ENCODE results near the gene PLXNB1.

Gene PLXNB1

DNA sequence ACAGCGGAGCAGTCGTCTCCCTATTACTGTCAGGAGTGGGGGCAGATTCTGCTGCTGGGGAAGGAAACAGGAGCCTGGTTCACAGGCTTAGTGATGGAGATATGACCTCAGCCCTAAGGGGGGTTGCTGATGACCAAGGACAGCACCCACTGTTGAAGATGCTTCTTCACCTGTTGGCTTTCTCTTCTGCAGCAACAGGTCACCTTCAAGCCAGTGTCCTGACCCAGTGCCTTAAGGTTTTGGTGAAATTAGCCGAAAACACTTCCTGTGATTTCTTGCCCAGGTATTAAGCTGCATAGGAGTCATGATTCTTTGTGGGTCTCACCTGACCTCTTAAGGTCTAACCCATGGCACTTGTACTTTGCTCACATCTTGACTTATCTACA is 30.6 kb upstream of the PLXNB1 start:
- no peak overlapping the region for H3K9ac ChIP-seq (ENCODE audit: low read length)
- H3K27me3 ChIP-seq (ENCODE audit: control insufficient read depth, insufficient read depth, low read length), result no peaks in the 10 kb centered on the region
- no peak overlapping the region for H3K4me3 ChIP-seq (ENCODE audit: low read length)
- peaks cover 45% of the 10 kb centered on the region for H3K36me3 ChIP-seq (ENCODE audit: control insufficient read depth, low read depth, low read length)
- H3K9me3 ChIP-seq (ENCODE audit: control insufficient read depth, low read depth, low read length), result no peaks in the 10 kb centered on the region
- H3K4me1 ChIP-seq (ENCODE audit: control insufficient read depth, low read depth, low read length), result peaks cover 3% of the 10 kb centered on the region
- no peak overlapping the region for H3K27ac ChIP-seq (ENCODE audit: low read length)

DNA sequence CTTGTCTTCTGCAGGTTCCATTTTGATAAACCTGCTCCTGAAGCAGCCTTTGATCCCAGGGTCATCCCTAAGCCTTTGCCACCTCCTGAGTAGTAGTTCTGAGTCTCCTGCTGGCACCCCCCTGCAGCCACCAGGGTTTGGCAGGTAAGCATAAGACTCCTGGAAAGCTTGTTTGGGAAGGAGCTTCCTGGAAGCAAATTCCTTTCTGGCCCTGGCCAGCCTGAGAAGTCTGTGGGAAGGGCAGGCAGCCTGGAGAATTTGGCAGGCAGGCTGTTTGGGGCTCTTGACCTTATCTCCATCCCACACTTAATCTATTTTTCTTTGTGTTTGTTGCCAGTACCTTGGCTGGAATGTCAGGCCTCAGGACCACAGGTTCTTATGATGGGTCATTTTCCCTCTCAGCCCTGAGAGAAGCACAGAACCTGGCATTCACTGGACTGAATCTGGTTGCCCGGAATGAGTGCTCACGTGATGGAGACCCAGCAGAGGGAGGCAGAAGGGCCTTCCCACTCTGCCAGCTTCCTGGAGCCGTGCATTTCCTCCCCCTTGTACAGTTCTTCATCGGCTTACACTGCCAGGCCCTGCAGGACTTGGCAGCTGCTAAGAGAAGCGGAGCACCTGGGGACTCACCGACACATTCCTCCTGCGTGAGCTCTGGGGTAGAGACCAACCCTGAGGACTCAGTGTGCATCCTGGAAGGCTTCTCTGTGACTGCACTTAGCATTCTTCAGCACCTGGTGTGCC is 30.1 kb upstream of the PLXNB1 start:
- no peaks in the 10 kb centered on the region for H3K9me3 ChIP-seq (ENCODE audit: control insufficient read depth, low read depth, low read length)
- H3K9ac ChIP-seq (ENCODE audit: low read length), result no peak overlapping the region
- no peak overlapping the region for H3K27ac ChIP-seq (ENCODE audit: low read length)
- H3K36me3 ChIP-seq (ENCODE audit: control insufficient read depth, low read depth, low read length), result peaks cover 49% of the 10 kb centered on the region
- H3K4me1 ChIP-seq (ENCODE audit: control insufficient read depth, low read depth, low read length), result no peaks in the 10 kb centered on the region
- no peaks in the 10 kb centered on the region for H3K27me3 ChIP-seq (ENCODE audit: control insufficient read depth, insufficient read depth, low read length)
- H3K4me3 ChIP-seq (ENCODE audit: low read length), result no peak overlapping the region

- H3K36me3 ChIP-seq (ENCODE audit: control insufficient read depth, low read depth, low read length), result peaks cover 52% of the 10 kb centered on the region
Measured at GRCh38 chr3:48459331-48459730, 29.4 kb upstream of the PLXNB1 start.

GRCh38 chr3:48456456-48456855 is 26.6 kb upstream of the PLXNB1 start:
- Histone ChIP-seq H3K36me3 (ENCODE audit: control insufficient read depth, low read depth, low read length) (peaks cover 79% of the 10 kb centered on the region), H3K4me3 (ENCODE audit: low read length) (no peak overlapping the region), H3K9me3 (ENCODE audit: control insufficient read depth, low read depth, low read length) (no peaks in the 10 kb centered on the region), H3K9ac (ENCODE audit: low read length) (no peak overlapping the region), H3K4me1 (ENCODE audit: control insufficient read depth, low read depth, low read length) (no peaks in the 10 kb centered on the region), H3K27ac (ENCODE audit: low read length) (no peak overlapping the region), H3K27me3 (ENCODE audit: control insufficient read depth, insufficient read depth, low read length) (no peaks in the 10 kb centered on the region)

More at GRCh38 chr3:48459331-48459730, 29.4 kb upstream of the PLXNB1 start:
- no peaks in the 10 kb centered on the region for H3K9me3 ChIP-seq (ENCODE audit: control insufficient read depth, low read depth, low read length)
- no peaks in the 10 kb centered on the region for H3K27me3 ChIP-seq (ENCODE audit: control insufficient read depth, insufficient read depth, low read length)
- no peak overlapping the region for H3K4me3 ChIP-seq (ENCODE audit: low read length)
- no peaks in the 10 kb centered on the region for H3K4me1 ChIP-seq (ENCODE audit: control insufficient read depth, low read depth, low read length)
- H3K27ac ChIP-seq (ENCODE audit: low read length), result no peak overlapping the region
- H3K9ac ChIP-seq (ENCODE audit: low read length), result no peak overlapping the region

DNA sequence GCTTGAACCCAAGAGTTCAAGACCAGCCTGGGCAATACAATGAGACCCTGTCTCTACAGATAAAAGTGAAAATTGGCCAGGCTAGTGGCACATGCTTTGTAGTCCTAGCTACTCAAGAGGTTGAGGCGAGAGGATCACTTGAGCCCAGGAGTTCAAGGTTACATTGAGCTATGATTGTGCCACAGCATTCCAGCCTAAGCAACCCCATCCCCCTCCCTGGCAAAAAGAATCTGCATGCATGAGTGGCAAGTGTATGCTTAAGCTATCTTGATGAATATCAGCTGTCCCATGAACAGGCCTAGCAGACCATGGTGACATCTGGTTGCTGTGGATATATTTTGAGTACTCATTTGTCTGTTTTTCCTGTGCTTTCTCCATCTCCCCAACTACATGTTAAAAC is 21.4 kb upstream of the PLXNB1 start:
- no peaks in the 10 kb centered on the region for H3K9me3 ChIP-seq (ENCODE audit: control insufficient read depth, low read depth, low read length)
- no peak overlapping the region for H3K4me3 ChIP-seq (ENCODE audit: low read length)
- peaks cover 6% of the 10 kb centered on the region for H3K4me1 ChIP-seq (ENCODE audit: control insufficient read depth, low read depth, low read length)
- H3K27ac ChIP-seq (ENCODE audit: low read length), result no peak overlapping the region
- no peaks in the 10 kb centered on the region for H3K27me3 ChIP-seq (ENCODE audit: control insufficient read depth, insufficient read depth, low read length)
- H3K36me3 ChIP-seq (ENCODE audit: control insufficient read depth, low read depth, low read length), result peaks cover 55% of the 10 kb centered on the region
- no peak overlapping the region for H3K9ac ChIP-seq (ENCODE audit: low read length)

GRCh38 chr3:48446425-48447193 is 16.7 kb upstream of the PLXNB1 start, which contains the start of gene ATRIP:
TSS of gene ATRIP (plus strand) at chr3:48446737. CDS start at chr3:48446846, 109 bp downstream.
- peak within 1 kb of the TSS; percentile 90 for H3K4me3 ChIP-seq (ENCODE audit: low read length)
- H3K9ac ChIP-seq (ENCODE audit: low read length), result peak within 1 kb of the TSS; percentile 75
- no peak within 1 kb of the TSS for H3K27ac ChIP-seq (ENCODE audit: low read length)
- no peaks in the 10 kb centered on the region for H3K9me3 ChIP-seq (ENCODE audit: control insufficient read depth, low read depth, low read length)
- H3K36me3 ChIP-seq (ENCODE audit: control insufficient read depth, low read depth, low read length), result peaks cover 40% of the 10 kb centered on the region
- no peaks in the 10 kb centered on the region for H3K27me3 ChIP-seq (ENCODE audit: control insufficient read depth, insufficient read depth, low read length)
- peaks cover 9% of the 10 kb centered on the region for H3K4me1 ChIP-seq (ENCODE audit: control insufficient read depth, low read depth, low read length)

GRCh38 chr3:48446043-48446424 is 16.1 kb upstream of the PLXNB1 start:
- Histone ChIP-seq H3K4me1 (ENCODE audit: control insufficient read depth, low read depth, low read length) (peaks cover 11% of the 10 kb centered on the region), H3K36me3 (ENCODE audit: control insufficient read depth, low read depth, low read length) (peaks cover 36% of the 10 kb centered on the region), H3K27ac (ENCODE audit: low read length) (no peak overlapping the region), H3K9me3 (ENCODE audit: control insufficient read depth, low read depth, low read length) (no peaks in the 10 kb centered on the region), H3K9ac (ENCODE audit: low read length) (peak overlapping the region; percentile 75), H3K4me3 (ENCODE audit: low read length) (peak overlapping the region; percentile 90), H3K27me3 (ENCODE audit: control insufficient read depth, insufficient read depth, low read length) (no peaks in the 10 kb centered on the region)

DNA sequence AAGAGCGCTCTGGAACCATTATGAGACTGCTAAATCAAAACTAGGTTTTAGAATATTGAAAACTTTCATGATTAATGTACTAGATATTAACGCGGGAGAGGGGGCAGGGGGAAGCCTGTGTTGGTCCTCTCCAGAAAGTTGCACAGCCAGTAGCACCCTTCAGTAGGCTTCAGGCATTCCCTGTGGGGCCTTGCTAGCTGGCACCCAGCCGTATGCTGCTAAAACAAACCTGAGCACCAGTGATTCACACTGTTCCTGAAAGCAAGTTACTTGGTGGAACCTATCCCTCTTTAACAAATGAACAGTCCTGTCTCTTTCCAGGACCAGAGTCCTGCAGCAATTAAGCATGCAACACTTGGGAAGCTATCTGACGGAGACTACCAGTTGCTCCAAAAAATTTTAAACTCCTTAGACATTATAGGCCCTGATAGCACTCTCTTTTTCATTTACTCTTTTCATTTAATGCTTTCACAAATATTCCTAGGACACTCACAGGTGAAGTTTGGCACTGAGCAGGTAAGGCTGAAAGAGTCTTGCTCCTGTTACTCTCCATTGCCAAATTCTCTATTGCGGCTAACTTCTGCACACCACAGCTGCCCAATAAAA is 15.5 kb upstream of the PLXNB1 start:
- H3K36me3 ChIP-seq (ENCODE audit: control insufficient read depth, low read depth, low read length), result peaks cover 33% of the 10 kb centered on the region
- H3K9me3 ChIP-seq (ENCODE audit: control insufficient read depth, low read depth, low read length), result no peaks in the 10 kb centered on the region
- no peaks in the 10 kb centered on the region for H3K27me3 ChIP-seq (ENCODE audit: control insufficient read depth, insufficient read depth, low read length)
- no peak overlapping the region for H3K27ac ChIP-seq (ENCODE audit: low read length)
- H3K9ac ChIP-seq (ENCODE audit: low read length), result no peak overlapping the region
- H3K4me3 ChIP-seq (ENCODE audit: low read length), result peak overlapping the region; percentile 90
- peaks cover 11% of the 10 kb centered on the region for H3K4me1 ChIP-seq (ENCODE audit: control insufficient read depth, low read depth, low read length)

DNA sequence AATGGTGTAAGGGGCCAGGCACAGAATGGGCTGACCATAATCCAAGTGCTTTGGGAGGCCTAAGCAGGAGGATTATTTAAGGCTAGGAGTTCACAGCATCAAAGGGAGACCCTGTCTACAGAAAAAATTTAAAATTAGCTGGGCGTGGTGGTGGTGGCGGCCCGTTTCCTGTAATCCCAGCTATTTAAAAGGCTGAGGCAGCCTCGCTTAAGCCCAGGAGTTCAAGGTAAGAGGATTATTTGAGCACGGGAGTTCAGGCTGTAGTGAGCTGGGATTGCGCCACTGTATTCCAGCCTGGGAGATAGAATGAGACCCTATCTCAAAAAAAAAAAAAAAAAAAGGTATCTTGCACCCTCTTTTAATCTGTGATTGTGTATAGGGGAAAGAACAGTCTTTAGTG is 12.1 kb upstream of the PLXNB1 start:
- H3K9ac ChIP-seq (ENCODE audit: low read length), result no peak overlapping the region
- no peaks in the 10 kb centered on the region for H3K27me3 ChIP-seq (ENCODE audit: control insufficient read depth, insufficient read depth, low read length)
- no peaks in the 10 kb centered on the region for H3K9me3 ChIP-seq (ENCODE audit: control insufficient read depth, low read depth, low read length)
- H3K4me1 ChIP-seq (ENCODE audit: control insufficient read depth, low read depth, low read length), result peaks cover 5% of the 10 kb centered on the region
- H3K4me3 ChIP-seq (ENCODE audit: low read length), result peak overlapping the region; percentile 98
- no peak overlapping the region for H3K27ac ChIP-seq (ENCODE audit: low read length)
- peaks cover 27% of the 10 kb centered on the region for H3K36me3 ChIP-seq (ENCODE audit: control insufficient read depth, low read depth, low read length)

DNA sequence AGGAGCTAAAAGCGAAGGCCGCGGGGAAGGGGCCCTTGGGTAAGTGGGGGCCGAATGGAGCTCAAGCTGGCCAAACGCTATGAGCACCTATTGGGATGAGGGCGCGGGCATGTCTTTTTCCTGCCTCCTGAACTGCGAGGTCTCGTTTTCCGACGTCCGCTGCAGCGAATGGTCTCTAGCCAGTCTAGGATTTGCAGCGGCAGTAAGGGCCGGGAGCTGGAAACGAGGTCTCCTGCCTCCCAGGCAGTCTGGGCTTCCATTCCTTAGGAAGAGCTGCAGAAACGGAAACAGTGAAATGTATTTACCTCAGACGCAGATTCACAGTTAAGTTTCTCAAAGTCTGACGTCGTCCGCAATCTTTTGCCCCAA is 10.7 kb upstream of the PLXNB1 start:
- Histone ChIP-seq H3K36me3 (ENCODE audit: control insufficient read depth, low read depth, low read length) (peaks cover 27% of the 10 kb centered on the region), H3K27ac (ENCODE audit: low read length) (peak overlapping the region; percentile 52), H3K9ac (ENCODE audit: low read length) (peak overlapping the region; percentile 88), H3K27me3 (ENCODE audit: control insufficient read depth, insufficient read depth, low read length) (no peaks in the 10 kb centered on the region), H3K4me3 (ENCODE audit: low read length) (peak overlapping the region; percentile 98), H3K4me1 (ENCODE audit: control insufficient read depth, low read depth, low read length) (peaks cover 5% of the 10 kb centered on the region), H3K9me3 (ENCODE audit: control insufficient read depth, low read depth, low read length) (no peaks in the 10 kb centered on the region)

- peak within 1 kb of the TSS; percentile 88 for H3K9ac ChIP-seq (ENCODE audit: low read length)
- H3K4me3 ChIP-seq (ENCODE audit: low read length), result peak within 1 kb of the TSS; percentile 98
- peaks cover 5% of the 10 kb centered on the region for H3K4me1 ChIP-seq (ENCODE audit: control insufficient read depth, low read depth, low read length)
- no peaks in the 10 kb centered on the region for H3K9me3 ChIP-seq (ENCODE audit: control insufficient read depth, low read depth, low read length)
- H3K27me3 ChIP-seq (ENCODE audit: control insufficient read depth, insufficient read depth, low read length), result no peaks in the 10 kb centered on the region
- H3K27ac ChIP-seq (ENCODE audit: low read length), result peak within 1 kb of the TSS; percentile 61
- H3K36me3 ChIP-seq (ENCODE audit: control insufficient read depth, low read depth, low read length), result peaks cover 27% of the 10 kb centered on the region
Measured at GRCh38 chr3:48439820-48440589, 10.1 kb upstream of the PLXNB1 start, which contains the start of the genes CCDC51 and TMA7. TSS of gene CCDC51 (minus strand) at chr3:48440119. CDS start at chr3:48435128, 4,991 bp downstream. TSS of gene TMA7 (plus strand) at chr3:48440257. CDS start at chr3:48440297, 40 bp downstream.

All from iPS-18a (cell line).